Caco-2 (cell line): ENCODE measurements around the gene MARK4. TPM values are rescaled to one million over a fixed set of nuclear protein-coding genes. Genes with fewer than 3 reads are reported as not detected.

ENCODE experiments used
- BruUV-seq: library from RNA; stranded (reverse); fragments of 400-500 nt; replicated peaks from 2 replicates; lab custom pipeline; 2021; lab: Mats Ljungman, UMichigan
- CTCF ChIA-PET: fragments of 300-600 bp; sonication (Branson Sonifier 250); formaldehyde crosslinking; loops from one replicate; lab custom pipeline; 2022; ENCODE audit warnings: antibody characterized with exemption; lab: Charles Lee
- POLR2A ChIA-PET: fragments of 300-600 bp; sonication (Branson Sonifier 250); formaldehyde crosslinking; loops from one replicate; lab custom pipeline; 2022; ENCODE audit warnings: antibody characterized with exemption; lab: Charles Lee
- DNase-seq, 2 experiments: peaks; one replicate each; pipeline versions ENCODE4 v3.0.0 to v3.0.0-alpha.2; 2020 to 2022
- H3K27me3 ChIP-seq: replicated peaks from 2 replicates; pipeline ENCODE4 v1.6.0; 2011; ENCODE audit warnings: low read length; ENCODE audit not compliant: control insufficient read depth, insufficient read depth
- H3K36me3 ChIP-seq: 2 replicates; pipeline ENCODE4 v1.5.1; 2011; ENCODE audit warnings: low read length; ENCODE audit not compliant: control insufficient read depth, insufficient read depth
- H3K4me1 ChIP-seq: fragments of 250-450 bp; sonication (Bioruptor Pico); 2 replicates; pipeline ENCODE4 v1.5.1; 2020; ENCODE audit warnings: mild to moderate bottlenecking
- H3K4me3 ChIP-seq: 2 replicates; pipeline ENCODE4 v1.5.1; 2011; ENCODE audit warnings: low read depth, mild to moderate bottlenecking, control low read depth, low read length
- H3K9me3 ChIP-seq: fragments of 250-450 bp; sonication (Bioruptor Pico); 2 replicates; pipeline ENCODE4 v1.5.1; 2020; ENCODE audit warnings: mild to moderate bottlenecking, moderate library complexity
- H3K27ac Mint-ChIP-seq: one replicate; pipeline ENCODE4 v1.8.0; 2022; ENCODE audit warnings: mixed read lengths; ENCODE audit not compliant: unreplicated experiment
- H3K27me3 Mint-ChIP-seq: one replicate; pipeline ENCODE4 v1.8.0; 2022; ENCODE audit warnings: mixed read lengths; ENCODE audit not compliant: insufficient read depth, unreplicated experiment
- H3K36me3 Mint-ChIP-seq: one replicate; pipeline ENCODE4 v1.8.0; 2022; ENCODE audit warnings: mild to moderate bottlenecking, mixed read lengths; ENCODE audit not compliant: insufficient read depth, unreplicated experiment
- H3K4me1 Mint-ChIP-seq: one replicate; pipeline ENCODE4 v1.8.0; 2022; ENCODE audit warnings: low read depth, mixed read lengths; ENCODE audit not compliant: unreplicated experiment
- H3K4me3 Mint-ChIP-seq: one replicate; pipeline ENCODE4 v1.8.0; 2022; ENCODE audit warnings: mild to moderate bottlenecking, moderate library complexity, mixed read lengths; ENCODE audit not compliant: unreplicated experiment
- H3K9me3 Mint-ChIP-seq: one replicate; pipeline ENCODE4 v1.8.0; 2022; ENCODE audit warnings: mixed read lengths; ENCODE audit not compliant: unreplicated experiment
- CTCF ChIP-seq, 2 experiments: fragments of 200-600 bp in 1 of 2; IDR thresholded peaks; 1 replicate in 1 of 2; 2 replicates in 1 of 2; pipeline versions ENCODE4 v1.5.1 to v1.8.0; 2011 to 2022; ENCODE audit warnings: antibody characterized with exemption in 1 of 2, control low read depth in 1 of 2, inconsistent platforms in 1 of 2, low read depth in 1 of 2, low read length in 1 of 2, mild to moderate bottlenecking in 1 of 2, moderate library complexity in 1 of 2; ENCODE audit not compliant: insufficient read depth in 1 of 2, severe bottlenecking in 1 of 2, unreplicated experiment in 1 of 2
- intact Hi-C: fragments of 100-400 bp; cut with micrococcal nuclease; formaldehyde crosslinking; loops from one replicate; pipeline ENCODE4 v1.10.0; 2022; ENCODE audit not compliant: unreplicated experiment
- total RNA-seq: library from RNA; stranded (reverse); gene quantifications from 2 replicates; pipeline ENCODE4 v1.2.3, GENCODE V29; 2022

Gene MARK4
- total RNA-seq, 1 experiment from 2014 or later: 30.3 TPM

- Mint-ChIP-seq H3K27me3 (peaks cover 3% of the 10 kb centered on the region), H3K4me3 (no peak overlapping the region), H3K4me1 (no peaks in the 10 kb centered on the region), H3K27ac (no peak overlapping the region), H3K36me3 (no peaks in the 10 kb centered on the region), H3K9me3 (no peaks in the 10 kb centered on the region)
- no peak overlapping the region for H3K4me3 ChIP-seq
- H3K27me3 ChIP-seq: no peaks in the 10 kb centered on the region; the same call in 1 of the 2 replicates
- POLR2A ChIA-PET: no interaction called here
- H3K4me1 ChIP-seq: no peaks in the 10 kb centered on the region
- no peaks in the 10 kb centered on the region for H3K9me3 ChIP-seq
- H3K36me3 ChIP-seq: no peaks in the 10 kb centered on the region
- intact Hi-C loops: no loop called here
- CTCF ChIA-PET: no interaction called here
- TF ChIP-seq CTCF (IDR thresholded peaks at IDR 0.05; ENCODE audit: insufficient read depth in 1 of 2, low read depth in 1 of 2, low read length in 1 of 2, severe bottlenecking in 1 of 2, unreplicated experiment in 1 of 2): no peak
- no TSS peak for BruUV-seq
- no peak for DNase-seq
Observed at GRCh38 chr19:45231891-45232290, 19.2 kb upstream of the MARK4 start.

DNA sequence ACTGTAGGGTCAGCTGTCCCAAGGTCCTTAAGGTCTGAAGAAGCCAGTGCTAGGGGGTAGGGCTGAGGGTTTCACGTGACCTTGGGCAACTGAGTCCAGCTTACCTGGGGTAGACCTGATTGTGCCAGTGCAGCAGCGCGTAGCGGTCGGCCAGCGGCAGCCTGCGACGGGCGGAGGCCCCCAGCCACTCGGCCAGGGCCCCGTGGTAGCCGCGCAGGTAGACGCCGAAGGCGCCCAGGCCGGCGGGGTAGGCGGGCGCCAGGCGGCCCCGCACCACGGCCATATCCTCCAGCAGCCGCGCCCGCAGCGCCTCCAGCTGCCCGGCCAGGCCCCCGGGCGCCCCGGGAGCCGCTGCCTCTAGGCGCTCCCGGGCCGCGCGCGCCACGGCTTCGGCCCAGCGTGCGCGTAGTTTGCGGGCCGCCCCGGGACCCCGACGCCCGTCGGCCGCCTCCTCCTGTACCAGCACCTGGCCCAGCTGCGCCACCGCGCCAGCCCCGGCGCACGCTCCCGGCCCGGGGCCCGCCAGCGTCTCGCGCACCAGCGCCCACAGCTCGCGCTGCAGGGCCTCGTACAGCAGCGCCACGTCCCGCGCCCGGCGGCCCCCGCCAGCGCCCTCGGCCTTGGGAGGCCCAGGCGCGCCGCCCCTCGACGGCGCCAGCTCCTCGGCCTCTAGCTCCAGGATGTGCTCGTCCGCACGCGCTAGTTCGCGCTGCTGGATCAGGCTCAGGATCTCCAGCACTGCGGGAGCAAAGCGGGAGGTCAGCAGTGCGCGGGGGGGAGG lies 16.8 kb upstream of the MARK4 start:
- ChIA-PET CTCF (interaction anchor here (0.7 kb wide), 1 partner anchor 11 kb away, joined by 3 read pairs; no protein-coding TSS in a partner anchor), POLR2A (no interaction called here)
- Histone ChIP-seq H3K4me3 (no peak overlapping the region), H3K9me3 (no peaks in the 10 kb centered on the region), H3K36me3 (no peaks in the 10 kb centered on the region), H3K27me3 (no peaks in the 10 kb centered on the region; the same call in 1 of the 2 replicates), H3K4me1 (no peaks in the 10 kb centered on the region)
- H3K9me3 Mint-ChIP-seq: no peaks in the 10 kb centered on the region
- no peak overlapping the region for H3K27ac Mint-ChIP-seq
- H3K4me3 Mint-ChIP-seq: no peak overlapping the region
- intact Hi-C loops: no loop called here
- peaks cover 10% of the 10 kb centered on the region for H3K27me3 Mint-ChIP-seq
- H3K4me1 Mint-ChIP-seq: no peaks in the 10 kb centered on the region
- no peaks in the 10 kb centered on the region for H3K36me3 Mint-ChIP-seq
- no peak for TF ChIP-seq CTCF (IDR thresholded peaks at IDR 0.05; ENCODE audit: insufficient read depth in 1 of 2, low read depth in 1 of 2, low read length in 1 of 2, severe bottlenecking in 1 of 2, unreplicated experiment in 1 of 2)
- BruUV-seq: no TSS peak
- DNase-seq: no peak

GRCh38 chr19:45235485-45235884 lies 15.6 kb upstream of the MARK4 start:
- BruUV-seq: no TSS peak
- POLR2A ChIA-PET: no interaction called here
- no peak for DNase-seq
- H3K9me3 Mint-ChIP-seq: no peaks in the 10 kb centered on the region
- H3K27me3 ChIP-seq: no peaks in the 10 kb centered on the region; the same call in 1 of the 2 replicates
- CTCF ChIA-PET: no interaction called here
- H3K36me3 Mint-ChIP-seq: no peaks in the 10 kb centered on the region
- H3K27me3 Mint-ChIP-seq: peaks cover 10% of the 10 kb centered on the region
- H3K9me3 ChIP-seq: no peaks in the 10 kb centered on the region
- no peak overlapping the region for H3K4me3 ChIP-seq
- no peaks in the 10 kb centered on the region for H3K4me1 Mint-ChIP-seq
- intact Hi-C loops: no loop called here
- no peaks in the 10 kb centered on the region for H3K36me3 ChIP-seq
- no peak for TF ChIP-seq CTCF (IDR thresholded peaks at IDR 0.05; ENCODE audit: insufficient read depth in 1 of 2, low read depth in 1 of 2, low read length in 1 of 2, severe bottlenecking in 1 of 2, unreplicated experiment in 1 of 2)
- H3K4me3 Mint-ChIP-seq: no peak overlapping the region
- H3K27ac Mint-ChIP-seq: no peak overlapping the region
- no peaks in the 10 kb centered on the region for H3K4me1 ChIP-seq
